HS-5 (cell line): ENCODE data around the gene NEURL2.
"Not testable (repeated sequence)": the region's sequence is repeated elsewhere in the genome, so short reads cannot be mapped to it uniquely, and the experiment has no call there.

Experiments used
- DNase-seq: peaks from one replicate; pipeline ENCODE4 v3.0.0-alpha.2; 2012; ENCODE audit warnings: low read depth

NEURL2 gene

DNA sequence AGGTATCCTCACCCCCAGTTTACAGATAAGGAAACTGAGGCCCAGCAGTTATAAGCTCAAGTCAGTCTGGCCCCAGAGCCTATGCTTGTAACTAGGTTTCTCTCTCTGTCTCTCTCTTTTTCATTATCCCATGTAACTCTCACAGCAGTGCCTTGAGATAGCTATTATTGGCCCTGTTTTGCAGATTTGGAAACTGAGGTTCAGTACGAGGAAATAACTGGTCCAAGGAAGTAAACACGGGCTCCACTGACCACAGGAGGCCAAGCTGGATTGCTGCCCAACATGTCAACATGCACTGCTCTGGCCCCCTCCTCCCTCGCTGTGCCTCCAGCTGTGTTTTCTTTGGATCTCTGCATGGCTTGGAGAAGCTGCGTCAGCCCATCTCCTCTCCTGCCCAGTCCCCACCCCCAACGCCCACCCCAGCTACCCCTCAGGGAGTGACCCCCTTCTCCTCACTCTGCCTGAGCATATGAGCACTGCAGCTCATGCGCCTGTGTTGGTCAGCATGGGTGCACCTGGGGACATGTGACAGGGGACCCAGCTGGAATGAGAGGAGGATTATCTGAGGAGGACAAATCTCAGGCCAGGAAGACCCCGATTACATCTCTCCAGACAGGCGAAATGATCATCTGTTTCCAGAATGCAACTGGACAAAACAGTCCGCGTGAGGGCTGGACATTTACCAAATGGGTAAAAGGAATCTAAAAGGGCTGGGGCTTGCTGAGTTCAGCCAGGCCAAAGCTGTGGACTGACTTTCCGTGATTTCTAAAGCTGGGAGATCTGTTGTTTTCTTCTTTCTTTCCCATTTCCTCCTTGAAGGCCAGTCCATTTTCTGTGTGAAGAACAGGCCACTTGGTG lies 28.8 kb upstream of the NEURL2 start:
- DNase-seq = no peak

DNA sequence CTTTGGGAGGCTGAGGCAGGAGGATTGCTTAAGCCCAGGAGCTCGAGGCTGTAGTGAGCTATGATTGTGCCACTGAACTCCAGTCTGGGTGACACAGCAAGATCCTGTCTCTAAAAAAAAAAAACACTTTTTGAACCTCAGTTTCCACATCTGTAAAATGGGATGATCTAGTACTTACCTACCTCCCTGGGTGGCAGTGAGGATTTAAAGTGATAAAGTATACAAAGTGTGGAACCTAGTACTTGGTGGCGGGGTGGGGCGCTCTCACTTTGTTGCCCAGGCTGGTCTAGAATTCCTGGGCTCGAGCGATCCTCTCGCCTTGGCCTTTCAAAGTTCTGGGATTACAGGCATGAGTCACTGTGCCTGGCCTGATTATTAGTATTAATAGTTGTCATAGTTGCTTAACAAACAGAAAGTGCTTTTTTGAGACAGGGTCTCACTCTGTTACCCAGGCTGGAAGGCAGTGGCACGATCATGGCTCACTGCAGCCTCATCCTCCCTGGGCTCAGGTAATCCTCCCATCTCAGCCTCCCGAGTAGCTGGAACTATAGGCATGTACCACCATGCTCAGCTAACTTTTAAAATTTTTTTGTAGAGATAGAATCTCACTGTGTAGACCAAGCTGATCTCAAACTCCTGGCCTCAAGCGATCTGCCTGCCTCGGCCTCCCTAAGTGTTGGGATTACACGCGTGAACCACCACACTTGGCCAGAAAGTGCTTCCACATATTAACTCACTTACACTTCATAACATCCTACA lies 27.9 kb upstream of the NEURL2 start:
- no peak for DNase-seq

DNA sequence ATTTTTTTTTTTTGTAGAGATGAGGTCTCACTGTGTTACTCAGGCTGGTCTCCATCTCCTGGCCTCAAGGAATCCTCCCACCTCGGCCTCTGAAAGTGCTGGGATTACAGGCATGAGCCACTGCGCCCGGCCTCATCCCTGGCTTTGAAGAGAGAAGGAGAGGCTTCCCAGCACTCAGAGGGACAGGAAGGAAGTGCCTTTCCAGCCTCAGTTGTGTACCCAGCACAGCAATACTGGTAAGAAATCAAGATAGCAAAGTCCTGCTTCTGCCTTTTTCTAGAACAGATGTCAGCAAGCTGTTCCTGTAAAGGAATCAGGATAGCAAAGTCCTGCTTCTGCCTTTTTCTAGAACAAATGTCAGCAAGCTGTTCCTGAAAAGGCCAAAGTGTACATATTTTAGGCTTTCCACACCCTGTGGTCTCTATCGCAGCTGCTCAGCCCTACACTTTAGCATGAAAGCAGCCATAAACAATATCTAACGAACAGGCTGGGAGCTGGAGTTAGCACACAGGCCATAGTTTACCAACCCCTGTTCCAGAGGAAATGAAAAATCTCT lies 27.3 kb upstream of the NEURL2 start:
- DNase-seq = no peak

DNA sequence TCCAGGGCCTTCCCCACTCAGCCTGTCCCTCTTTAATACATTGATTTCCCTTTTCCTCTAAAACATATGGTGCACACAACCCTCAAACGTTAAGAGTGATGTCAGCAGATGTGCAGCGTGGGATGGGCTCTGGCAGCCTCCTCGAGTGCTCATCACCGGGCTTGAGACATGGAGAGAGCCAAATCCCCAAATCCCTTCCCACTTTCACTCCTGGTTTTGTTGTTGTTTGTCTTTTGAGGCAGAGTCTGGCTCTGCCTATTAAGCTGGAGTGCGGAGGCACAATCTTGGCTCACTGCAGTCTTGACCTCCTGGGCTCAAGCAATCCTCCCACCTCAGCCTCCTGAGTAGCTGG lies 26.8 kb upstream of the NEURL2 start:
- DNase-seq = no peak

DNA sequence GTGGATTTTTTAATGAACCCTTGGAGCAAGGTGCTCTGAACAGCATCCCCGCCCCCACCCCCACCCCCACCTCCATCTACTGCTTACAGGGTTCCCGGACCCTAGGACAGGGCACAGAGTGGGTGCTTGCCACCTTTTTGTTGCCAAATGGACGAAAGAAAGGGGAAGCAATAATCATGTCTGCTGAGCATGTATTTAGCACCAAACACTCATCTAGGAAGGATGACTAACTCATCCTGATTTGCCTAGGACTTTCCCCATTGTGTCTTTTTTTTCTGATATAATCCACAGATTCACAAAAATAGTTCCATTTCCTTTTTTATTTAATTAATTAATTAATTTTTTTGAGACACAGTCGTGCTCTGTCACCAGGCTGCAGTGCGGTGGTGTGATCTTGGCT lies 22.1 kb upstream of the NEURL2 start:
- no peak for DNase-seq

DNA sequence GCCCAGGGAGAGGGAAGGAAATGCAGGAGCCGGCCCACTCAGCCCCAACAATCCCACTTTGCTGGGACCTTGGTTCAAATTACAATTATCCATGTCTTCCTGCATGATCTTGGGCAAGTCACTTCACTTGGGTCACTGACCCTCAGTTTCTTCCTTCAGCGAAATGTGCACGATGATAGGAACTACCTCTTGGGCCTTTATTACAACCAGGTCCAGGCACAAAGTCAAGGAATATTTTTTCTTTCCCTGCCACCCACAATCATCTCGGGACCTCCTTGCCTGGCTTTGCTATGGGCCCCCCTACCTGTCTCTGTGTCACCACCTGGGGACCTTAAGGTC lies 21.3 kb upstream of the NEURL2 start:
- DNase-seq = no peak

DNA sequence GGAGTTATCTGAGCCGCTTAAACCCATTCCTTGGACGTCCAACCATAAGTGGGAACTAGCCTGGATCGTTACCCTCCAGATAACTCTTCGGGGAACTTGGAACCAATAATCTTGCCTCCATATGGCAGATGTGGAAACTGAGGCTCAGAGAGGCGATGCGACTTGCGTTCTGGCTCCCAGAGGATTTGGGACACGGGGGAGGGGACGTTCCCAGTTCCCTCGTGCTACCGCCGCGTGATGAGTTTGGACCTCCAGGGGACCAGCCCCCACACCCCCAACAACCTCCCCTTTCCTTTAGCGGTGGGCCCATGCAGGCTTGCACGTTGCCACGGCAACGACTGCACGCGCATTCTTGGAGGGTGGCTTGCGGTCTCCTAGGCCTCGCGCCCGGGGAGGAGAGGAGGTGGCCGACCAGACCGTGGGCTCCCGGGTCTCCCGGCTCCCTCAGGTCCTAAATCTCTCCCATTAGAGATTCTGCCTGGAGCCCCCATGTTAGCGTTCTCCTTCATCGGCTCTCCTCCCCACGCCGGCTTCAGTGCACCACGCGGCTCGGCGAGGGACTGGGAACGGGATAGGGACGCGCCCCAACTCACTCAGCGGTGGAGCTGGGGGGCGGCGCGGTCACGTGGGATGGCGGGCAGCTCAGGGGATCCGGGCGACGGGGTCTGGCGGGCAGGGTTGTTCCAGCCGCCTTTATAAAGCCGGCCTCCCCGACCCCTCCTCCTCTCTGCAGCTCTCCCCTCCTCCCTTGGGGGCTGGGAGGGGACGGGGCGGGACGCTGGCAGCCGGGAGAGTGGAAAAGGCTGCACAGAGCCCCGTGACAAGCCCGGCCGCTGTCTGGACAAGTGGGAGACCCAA lies 20.7 kb upstream of the NEURL2 start, which contains the start of gene PLTP:
TSS of gene PLTP (minus strand) at position 670 of the 858 bp plus-strand sequence. CDS start 703 bp downstream, outside the sequence.
- DNase-seq = no peak

DNA sequence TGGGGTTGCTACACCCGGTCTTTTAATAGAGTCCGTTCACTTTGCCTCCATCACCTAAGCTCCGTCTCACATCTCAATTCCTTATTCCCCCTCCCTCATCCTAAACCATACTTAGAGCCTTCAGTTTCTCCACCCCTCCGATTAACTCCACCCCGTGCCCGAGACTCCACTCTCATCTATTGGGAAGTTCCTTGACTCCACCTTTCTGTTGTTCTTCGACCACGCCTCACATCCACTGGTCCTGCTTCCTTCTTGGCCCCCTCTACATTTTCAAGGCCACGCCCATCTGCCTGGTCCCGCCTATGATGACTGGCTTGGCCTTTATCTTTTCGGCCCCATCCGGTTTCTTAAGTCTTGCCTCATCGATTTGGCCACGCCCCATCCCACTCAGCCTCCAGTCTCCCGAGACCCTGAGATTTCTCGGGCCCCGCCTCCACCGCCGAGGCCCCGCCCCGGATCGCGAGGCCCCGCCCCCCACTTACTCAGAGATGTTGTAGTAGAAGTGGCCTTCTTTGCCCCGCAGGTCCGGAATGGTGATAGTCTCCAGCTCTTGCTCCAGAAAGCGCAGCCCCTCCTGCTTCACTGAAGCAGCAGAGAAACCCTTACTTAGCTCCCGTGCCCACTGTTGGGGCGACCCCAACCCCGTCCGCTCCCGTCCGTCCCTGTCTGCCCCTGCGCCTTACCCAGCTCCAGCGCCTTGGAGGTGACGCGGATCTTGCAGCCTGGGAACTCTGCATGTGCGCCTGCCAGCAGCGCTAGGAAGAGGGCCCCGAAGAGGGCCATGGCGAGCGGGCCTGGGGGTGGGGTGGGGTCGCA lies 19.9 kb upstream of the NEURL2 start:
- no peak for DNase-seq

DNA sequence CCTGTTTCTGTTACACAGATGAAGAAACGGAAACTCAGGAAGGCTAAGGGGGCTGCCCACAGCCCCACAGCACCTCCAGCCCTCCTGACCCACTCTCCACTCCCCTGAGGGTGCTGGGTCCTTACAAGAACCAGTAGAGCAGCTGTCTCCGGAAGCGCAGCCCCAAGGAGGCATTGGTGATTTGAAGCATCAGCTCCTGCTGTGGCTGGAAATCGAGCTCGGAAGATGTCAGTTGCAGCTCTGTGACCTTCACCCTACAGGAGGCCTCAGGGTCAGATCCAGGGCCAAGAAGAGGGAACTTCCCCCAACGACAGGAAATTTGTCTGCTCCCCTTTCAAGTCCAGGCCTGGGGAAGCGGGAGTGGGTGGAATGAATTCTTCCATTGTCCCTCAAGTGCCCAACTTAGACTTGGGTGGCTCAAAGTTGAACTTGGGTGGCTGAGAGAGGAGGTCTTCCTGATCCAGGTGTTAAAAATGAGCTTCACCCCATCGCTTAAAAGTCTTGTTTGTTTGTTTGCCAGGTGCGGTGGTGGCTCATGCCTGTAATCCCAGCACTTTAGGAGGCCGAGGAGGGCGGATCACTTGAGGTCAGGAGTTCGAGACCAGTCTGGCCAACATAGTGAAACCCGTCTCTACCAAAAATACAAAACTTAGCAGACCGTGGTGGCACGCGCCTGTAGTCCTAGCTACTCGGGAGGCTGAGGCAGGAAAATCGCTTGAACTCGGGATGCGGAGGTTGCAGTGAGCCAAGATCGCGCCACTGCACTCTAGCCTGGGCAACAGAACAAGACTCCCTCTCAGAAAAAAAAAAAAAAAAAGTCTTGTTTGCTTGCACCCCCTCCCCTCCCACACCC lies 19.0 kb upstream of the NEURL2 start:
- DNase-seq = no peak

DNA sequence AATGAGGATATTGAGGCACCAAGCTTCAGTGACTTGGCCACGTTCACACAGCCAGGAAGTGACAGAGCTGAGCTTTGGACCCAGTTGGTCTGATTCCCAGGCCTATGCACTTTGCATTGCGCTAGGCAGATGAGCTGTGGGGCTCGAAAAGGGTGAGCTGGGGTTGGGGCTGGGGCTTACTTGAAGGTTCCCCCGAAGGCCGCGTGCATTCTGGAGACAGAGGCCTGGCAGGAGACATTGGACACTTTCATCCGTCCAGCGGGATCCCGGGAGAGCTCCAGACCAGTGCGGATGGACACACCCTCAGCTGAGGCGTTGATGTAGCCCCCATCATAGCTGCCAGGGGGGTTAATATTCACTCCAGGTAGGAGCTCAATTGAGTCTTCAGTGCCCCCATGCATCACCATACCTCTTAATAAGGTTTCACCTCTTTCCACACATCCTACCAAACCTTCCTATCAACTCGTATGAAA lies 18.4 kb upstream of the NEURL2 start:
- DNase-seq = no peak

DNA sequence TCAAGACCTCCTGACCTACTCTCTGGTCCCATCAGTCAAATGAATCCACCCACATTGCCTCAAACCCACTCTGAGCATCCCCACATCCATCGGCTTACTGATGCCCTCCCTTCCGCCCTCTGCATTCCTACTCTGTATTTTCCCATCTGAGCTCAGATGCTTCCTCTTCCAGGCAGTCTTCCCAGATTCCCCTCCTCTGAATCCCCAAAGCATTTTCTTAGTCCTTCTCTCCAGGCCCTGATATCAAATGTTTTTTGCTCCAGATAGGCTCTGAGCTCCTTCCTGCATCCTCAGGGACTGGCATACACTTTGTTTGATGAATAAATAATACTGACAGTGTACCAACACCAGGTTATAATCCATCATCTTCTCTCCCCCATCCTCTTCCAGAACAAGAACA lies 17.1 kb upstream of the NEURL2 start:
- DNase-seq = no peak

DNA sequence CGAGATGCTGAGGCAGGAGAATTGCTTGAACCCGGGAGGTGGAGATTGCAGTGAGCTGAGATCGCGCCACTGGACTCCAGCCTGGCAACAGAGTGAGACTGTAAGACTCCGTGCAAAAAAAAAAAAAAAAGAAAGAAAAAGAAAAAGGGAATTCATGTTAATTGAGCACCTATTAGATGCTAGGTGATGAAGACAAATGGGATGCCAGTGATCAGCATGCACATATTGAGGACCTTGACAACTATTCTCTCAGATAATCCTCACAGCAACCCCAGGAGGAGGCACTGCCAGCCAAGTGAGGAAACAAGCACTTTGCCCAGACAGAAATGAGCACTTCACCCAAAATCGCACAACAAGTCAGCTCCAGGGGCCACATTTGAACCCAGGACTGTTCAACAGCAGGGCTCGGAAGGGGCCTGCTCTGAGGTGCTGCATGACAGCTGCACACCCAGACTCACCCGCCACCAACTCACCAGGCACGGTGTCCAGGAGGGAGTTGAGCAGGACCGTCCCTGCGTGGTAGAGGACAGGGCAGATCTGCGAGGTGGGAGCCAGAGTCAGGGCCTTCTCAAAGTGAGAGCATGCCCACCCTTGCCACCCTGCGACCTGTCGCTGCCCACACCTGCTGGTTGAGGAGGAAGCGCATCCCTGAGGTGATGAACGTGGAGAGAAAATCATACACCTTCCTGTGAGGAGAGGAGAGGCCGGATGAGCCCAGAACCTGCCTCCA lies 16.4 kb upstream of the NEURL2 start:
- DNase-seq = no peak

DNA sequence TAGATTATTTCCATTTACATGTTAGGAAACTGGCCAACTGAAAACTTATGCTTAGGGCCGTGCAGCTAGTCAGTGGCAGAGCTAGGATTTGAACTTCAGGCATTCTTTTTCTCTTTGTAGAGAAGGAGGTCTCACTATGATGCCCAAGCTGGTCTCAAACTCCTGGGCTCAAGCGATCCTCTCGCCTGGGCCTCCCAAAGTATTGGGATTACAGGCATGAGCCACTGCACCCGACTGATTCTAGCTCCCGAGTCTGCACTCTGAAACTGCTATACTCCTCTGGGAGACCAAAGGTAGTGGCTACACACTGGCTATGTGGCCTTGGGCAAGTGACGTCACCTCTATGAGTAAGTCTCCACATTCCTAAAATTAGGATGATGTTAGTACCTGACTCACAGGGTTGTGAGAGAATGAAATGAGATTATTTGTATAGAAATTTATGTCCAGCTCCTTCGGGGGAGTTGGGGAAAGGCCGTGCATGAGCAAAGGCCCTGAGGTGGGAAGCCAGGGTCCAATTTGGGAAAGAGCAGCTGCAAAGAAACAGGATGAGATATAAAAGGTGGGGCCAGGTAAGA lies 14.6 kb upstream of the NEURL2 start:
- peak; percentile 91 for DNase-seq

DNA sequence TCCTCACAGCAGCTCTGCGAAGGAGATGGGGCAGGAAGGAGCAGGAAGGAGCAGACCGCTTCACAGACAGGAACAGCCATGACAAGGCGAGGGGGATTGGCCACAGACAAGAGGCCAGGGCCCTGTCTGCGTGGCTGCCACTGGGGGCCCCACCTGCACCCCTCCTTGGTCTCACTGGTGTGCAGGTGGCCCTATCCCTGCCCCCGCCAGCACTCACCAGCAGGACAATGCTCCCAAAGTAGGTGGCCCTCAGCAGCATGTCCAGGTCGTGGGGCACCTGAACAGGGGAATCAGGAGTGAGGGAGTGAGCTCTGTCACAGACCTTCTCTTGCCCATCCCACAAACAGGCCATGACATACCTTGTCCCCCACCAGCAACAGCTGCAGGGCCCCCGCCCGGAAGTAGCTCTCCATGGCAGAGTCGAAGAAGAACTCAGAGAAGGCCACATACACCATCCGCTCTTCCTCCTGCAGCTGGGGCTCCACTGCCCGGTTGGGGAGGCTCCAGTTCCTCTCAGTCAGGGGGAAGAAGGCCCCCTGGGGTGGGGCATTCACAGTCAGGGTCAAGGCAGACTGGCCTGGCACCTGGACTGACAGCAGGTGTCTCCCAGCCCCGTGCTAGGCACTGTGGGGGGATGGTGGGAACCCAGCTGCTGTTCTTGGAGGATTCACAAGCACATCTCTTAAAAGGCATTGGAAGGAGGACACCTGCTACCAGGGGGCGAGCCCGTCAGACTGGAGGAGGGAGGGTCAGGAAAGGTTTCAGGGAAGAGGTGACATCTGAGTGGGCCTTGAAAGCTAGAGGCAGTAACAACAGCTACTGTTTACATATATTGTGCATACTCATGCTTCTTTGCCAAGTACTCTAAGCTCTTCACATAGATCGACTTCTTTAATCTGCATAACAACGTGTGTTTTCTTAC lies 13.8 kb upstream of the NEURL2 start:
- DNase-seq = no peak

DNA sequence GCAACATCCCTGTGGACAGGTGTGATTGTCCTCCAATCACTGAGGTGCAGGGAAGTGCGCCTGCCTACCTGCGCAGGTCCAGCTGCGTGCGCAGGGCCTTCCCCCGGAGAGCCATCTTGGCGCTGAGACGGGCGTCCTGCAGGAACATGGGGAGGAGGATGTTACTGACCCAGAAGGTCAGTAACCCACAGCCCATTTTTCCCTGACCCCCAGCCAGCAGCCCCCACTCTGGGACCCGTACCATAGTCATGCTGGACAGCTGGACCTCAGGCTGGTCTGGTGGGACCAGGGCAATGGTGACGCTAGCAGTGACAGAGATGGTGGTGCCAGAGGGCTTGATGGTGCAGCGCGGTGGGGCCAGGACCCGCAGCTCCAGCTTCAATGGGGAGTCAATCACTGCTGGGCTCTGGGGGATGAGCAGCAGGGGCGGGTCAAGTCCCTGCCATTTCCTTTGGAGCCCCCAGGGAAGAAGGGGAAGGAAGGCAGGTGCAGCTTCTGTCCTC lies 11.2 kb upstream of the NEURL2 start:
- no peak for DNase-seq

DNA sequence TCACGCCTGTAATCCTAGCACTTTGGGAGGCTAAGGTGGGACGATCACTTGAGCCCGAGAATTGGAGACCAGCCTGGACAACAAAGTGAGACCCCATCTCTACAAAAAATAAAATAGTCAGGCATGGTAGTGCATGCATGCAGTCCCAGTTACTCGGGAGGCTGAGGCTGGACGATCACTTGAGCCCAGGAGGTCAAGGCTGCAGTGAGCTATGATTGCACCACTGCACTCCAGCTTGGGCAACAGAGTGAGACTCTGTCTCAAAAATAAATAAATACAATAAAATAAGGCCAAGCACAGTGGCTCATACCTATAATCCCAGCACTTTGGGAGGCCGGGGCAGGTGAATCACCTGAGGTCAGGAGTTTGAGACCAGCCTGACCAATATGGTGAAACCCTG lies 10.3 kb upstream of the NEURL2 start:
- DNase-seq = not testable (repeated sequence)

DNA sequence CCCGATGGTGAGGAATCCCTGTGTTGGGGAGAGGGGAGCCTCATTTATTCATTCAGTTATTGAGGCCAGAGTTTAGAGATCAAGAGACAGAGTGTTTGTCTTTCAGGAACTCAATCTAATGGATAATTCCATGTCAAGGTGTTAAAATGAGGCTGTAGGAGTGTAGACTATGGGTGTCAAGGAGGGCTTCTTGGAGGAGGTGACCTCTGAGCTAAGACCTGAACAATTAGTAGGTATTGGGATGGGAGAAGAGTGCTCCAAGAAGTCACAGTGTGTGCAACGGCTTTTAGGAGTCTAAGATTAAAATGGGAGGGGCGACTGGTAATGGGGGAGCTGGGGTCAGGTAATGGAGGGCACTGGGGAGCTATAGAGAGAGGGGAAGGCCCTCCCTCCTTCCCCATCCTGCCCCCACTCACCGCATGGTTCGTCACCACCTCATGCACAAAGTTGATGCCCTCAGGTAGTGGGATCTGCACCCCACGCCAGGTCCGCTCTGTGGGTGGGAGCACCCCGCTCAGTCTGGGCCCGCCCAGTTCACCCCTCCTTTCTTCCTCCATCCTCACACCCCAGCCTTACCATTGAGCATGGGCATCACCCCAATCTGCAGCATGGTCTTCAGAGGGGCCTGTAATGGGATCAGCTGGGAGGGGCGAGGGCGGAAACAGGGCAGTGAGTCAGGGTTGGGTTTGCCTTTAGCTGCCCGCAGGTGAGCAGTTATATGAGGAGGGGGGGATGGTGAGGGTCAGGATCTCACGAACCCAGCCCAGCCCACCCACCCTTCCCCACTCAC lies 8.2 kb upstream of the NEURL2 start:
- no peak for DNase-seq
